HG03025 (cell line): ENCODE data around the gene WDR33.
"Not testable (repeated sequence)": the region's sequence is repeated elsewhere in the genome, so short reads cannot be mapped to it uniquely, and the experiment has no call there.

Experiments
- ATAC-seq: cut with Tn5 transposase; IDR thresholded peaks from one replicate; pipeline ENCODE4 v1.9.1; 2021; ENCODE audit warnings: mild to moderate bottlenecking, moderate library complexity; ENCODE audit not compliant: unreplicated experiment, low FRiP score

WDR33 gene

DNA sequence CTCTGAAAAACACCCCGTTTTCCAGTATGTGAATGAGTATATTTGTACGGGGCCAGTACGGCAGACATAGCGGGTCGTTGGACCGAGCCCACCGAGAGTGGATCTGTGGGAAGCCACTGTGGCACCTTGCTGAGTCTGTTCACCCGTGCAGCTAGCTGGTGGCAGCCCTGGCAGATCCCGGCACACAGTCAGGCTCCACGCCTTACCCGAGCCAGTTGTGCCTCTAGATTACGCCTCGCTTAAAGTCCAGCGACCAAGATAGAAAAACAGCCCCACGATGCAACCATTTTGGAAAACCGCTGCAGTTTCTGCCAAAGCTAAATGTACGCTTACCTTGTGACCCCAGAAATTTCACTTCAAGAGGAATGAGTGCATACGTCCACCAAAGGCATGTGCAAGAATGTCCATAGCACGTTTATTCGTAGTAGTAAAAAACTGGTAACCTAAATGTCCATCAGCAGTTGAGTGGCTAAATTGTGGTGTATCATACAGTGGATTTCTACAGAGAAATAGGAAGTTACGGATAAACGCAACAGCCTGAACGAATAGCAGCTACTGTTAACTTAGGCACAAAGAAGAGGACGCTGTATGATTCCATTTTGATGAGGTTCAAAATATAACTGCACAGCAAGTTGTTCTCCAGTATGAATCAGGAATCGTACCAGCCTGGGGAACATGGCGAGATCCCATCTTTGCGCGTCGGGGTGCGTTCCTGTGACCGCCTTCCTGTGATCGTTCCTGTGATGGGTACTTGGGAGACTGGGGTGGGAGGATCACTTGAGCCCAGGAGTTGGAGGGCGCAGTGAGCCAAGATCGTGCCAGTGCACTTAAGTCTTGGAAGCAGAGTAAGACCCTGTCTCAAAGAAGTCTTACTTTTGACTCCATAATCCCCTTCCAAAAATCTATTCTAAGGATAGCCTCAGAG is 688 bp upstream of the WDR33 start:
- peak; percentile 11 for ATAC-seq

- no peak for ATAC-seq
Measured at GRCh38 chr2:127810156-127810618, 784 bp downstream of the WDR33 start.

DNA sequence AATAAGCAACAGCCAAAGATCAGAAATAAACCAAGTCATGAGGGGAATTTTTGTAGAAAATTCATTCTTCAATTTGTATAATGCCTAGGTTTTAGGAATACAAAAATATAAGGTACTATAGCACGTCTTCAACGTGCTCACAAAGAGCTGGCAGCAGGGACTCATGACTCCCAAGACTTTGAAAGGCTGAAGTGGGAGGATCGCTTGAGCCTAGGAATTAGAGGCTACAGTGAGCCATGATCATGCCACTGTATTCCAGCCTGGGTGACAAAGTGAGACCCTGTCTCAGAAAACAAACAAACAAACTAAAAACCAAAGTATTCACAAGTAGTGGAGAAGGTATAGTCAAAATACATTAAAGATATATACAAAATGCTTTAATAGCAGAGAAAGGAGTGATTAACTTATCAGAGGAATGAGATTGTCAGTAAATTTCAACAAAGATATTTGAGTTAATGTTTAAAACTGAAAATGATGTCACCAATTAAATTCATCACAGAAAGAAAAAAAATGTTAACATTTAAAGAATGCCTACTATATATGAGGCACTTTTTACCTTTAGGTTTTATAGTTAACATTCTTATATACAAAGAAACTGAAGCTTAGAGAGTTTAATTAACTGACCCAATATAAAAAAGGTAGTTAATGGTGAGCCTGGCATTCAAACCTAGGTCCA is 3.2 kb downstream of the WDR33 start:
- no peak for ATAC-seq

DNA sequence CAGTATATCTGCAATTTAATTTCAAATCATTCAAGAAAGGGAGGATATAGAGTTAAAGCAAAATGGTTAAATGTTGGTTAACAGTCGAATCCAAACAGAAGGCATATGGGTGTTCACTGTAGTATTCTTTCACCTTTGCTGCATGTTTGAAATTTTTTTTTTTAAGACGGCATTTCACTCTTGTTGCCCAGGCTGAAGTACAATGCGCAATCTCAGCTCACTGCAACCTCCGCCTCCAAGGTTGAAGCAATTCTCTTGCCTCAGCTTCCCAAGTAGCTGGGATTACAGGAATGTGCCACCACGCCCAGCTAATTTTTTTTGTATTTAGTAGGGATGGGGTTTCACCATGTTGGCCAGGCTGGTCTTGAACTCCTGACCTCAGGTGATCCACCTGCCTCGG is 4.1 kb downstream of the WDR33 start:
- not testable (repeated sequence) for ATAC-seq

GRCh38 chr2:127805491-127805890 is 5.5 kb downstream of the WDR33 start:
- ATAC-seq, result no peak

- ATAC-seq, result no peak
Measured at GRCh38 chr2:127799926-127800325, 11.0 kb downstream of the WDR33 start.

- no peak for ATAC-seq
Measured at GRCh38 chr2:127796389-127796788, 14.6 kb downstream of the WDR33 start.

DNA sequence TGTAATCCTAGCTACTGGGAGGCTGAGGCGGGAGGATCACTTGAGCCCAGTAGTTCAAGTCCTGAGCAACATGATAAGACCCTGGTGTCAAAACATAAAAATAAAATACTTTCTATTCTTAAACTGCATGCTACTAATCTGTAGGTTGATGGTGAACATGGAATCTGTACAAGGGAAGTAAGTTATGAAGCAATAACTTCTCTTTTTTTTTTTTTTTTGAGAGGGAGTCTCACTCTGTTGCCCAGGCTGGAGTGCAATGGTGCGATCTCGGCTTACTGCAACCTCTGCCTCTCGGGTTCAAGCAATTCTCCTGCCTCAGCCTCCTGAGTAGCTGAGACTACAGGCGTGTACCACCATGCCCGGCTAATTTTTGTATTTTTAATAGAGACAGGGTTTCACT is 16.1 kb downstream of the WDR33 start:
- not testable (repeated sequence) for ATAC-seq

DNA sequence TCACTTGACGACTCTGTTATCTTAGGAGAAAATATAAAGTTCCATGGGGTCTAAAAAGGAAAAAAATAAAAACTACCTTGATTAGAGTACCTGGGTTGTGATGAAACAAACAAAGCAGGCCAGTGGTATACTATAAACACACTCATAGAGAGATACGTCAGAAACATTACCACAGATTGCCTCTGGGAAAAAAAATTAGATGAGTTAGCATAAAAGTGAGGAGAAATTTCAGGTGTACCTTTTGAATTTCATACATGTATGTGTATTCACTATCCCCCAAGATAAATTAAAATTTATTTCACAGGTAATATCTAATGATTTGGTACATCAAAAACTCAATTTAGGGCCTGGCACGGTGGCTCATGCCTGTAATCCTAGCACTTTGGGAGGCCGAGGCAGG is 18.2 kb downstream of the WDR33 start:
- no peak for ATAC-seq

DNA sequence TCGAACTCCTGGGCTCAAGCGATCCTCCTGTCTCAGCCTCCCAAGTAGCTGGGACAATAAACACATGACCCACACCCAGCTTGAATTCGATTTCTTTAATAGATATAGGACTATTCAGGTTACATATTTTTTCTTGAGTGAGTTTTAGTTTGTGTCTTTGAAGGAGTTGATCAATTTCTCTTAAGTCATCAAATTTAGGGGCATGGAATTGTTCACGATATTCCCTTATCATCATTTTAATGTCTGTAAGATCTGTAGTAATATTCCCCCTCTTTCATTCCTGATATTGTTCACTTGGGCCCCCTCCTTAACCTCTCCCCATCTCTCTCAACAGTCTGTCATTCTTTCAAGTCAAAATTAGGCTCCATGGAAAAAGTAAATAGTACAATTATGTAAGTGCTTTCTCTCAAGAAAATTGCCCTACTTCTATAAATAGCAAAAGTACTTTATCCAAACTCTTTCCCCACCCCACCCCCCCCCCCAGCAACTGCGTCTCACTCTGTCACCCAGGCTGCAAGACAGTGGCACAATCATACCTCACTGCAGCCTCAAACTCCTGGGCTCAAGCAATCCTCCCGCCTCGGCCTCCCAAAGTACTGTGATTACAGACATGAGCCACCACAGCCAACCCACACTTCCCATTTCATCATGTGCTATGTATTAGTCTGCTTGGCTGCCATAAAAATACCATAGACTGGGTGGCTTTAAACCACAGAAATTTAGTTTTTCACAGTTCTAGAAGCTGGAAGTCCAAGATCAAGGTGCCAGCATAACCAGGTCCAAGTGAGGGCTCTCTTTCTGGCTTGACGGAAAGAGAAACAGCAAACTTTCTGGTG is 20.1 kb downstream of the WDR33 start:
- no peak for ATAC-seq

GRCh38 chr2:127786048-127786809 is 24.7 kb downstream of the WDR33 start:
- no peak for ATAC-seq

GRCh38 chr2:127784965-127785518 is 25.9 kb downstream of the WDR33 start:
- ATAC-seq, result no peak

DNA sequence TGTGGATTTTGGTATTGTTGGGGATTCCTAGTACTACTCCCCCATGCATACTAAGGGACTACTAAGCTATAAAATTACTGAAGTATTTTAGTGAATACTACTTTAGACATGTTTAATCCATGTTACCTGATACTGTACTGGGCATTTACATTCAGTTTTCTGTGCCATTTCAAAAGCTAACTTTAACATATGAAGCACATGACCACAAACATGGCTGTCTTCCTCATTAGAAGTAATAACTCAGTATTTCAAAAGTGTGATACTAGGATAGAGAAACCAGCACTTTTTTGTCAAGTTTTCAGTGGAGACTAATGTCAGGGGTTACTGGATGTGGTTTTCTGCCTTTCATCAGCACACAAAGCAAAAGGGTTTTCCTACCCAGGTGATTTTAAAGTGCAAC is 27.9 kb downstream of the WDR33 start:
- ATAC-seq, result no peak

- ATAC-seq, result no peak
Measured at GRCh38 chr2:127778850-127779249, 32.1 kb downstream of the WDR33 start.

DNA sequence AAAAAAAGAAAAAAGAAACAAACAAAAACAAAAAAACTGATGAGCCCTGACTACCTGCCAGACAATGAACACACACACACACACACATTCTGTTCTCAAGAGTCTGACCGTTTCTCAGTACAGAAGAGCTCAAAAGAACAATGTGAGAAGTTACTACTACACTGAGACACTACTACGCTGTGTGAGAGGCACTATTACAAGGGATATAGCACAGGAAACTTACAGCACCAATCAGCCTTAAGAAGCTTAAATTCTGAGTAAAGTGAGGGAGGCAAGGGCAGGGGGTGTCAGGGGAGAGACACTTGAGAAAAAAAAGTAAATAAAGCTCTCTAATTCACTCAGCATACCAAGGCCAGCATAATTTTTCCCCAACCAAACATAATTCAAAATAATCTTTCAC is 32.5 kb downstream of the WDR33 start:
- ATAC-seq, result no peak

DNA sequence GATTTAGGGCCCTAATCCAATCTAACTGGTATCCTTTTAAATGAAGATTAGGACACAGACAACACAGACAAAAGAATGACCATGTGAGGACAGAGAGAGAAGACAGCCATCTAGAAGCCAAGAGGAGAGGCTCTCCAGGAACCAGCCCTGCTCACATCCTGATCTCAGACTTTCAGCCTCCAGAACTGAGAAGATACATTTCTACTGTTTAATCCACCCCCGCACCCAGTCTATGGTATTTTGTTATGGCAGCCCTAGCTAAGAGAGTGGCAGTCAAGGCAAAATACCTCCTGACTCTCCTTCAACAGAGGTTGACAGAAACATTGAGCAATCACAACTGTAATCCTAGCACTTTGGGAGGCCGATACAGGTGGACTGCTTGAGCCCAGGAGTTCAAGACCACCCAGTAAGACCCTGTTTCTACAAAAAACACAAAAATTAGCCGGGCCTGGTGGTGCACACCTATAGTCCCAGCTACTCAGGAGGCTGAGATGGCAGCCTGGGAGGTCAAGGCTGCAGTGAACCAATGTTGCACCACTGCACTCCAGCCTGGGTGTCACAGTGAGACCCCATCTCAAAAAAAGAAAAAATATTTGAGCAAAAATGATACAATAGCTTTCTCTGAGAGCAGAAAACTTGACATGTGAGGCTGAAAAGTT is 34.7 kb downstream of the WDR33 start:
- no peak for ATAC-seq

- no peak for ATAC-seq
Measured at GRCh38 chr2:127771756-127772155, 39.2 kb downstream of the WDR33 start.

GRCh38 chr2:127770973-127771735 is 39.8 kb downstream of the WDR33 start:
- ATAC-seq, result no peak

- not testable (repeated sequence) for ATAC-seq
Measured at GRCh38 chr2:127770534-127770933, 40.4 kb downstream of the WDR33 start.
